Activated CD4-positive, alpha-beta T cell treated with anti-CD3 and anti-CD28 coated beads, Interleukin-2, Interleukin-6, amounts not matched to agents 100 ng/mL and 50 ng/mL, durations not matched to agents 16 hours and 8 hours (primary cell): Measurements from ENCODE around the gene ASTN2.

ENCODE experiments used
- DNase-seq: peaks from one replicate; pipeline ENCODE4 v3.0.0-alpha.2; 2020

ASTN2 gene

DNA sequence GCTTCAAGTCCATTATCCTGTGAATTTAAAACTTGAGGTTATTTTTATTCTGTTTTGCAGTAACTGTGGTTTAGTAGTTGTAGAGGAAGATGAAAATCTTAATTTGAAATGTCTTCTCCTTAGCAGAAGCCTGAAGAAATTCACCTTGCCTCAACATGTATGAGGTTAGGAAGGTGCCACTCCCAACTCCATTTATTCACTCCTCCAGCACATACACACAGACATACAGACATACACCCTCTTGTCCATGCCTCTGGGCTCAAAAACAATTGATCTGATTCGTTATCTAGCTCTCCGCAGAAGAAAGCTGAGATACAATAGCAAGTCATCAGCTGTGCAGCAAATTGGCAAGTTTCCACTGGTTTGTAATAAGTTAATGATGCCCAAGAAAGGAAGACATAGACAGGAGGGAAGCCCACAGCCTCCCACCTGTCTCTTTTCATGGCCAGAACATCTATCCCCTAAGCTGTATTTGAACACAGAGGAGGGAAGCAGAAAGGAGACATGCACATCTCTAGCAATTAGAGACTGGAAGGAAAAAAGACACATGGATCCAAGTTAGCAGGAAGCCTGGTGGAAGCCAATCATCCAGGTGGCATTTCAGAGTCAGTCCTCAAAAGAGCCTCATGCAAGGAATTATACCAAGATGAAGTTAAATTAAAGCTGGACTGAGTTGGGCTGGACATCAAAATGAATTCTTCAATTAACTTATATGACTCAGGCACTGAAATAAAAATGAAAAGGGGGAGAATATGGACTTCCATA, 257.9 kb downstream of the ASTN2 start:
- DNase-seq: no peak

GRCh38 chr9:117156144-117156688, 258.6 kb downstream of the ASTN2 start:
- no peak for DNase-seq

- no peak for DNase-seq
These were observed 261.8 kb downstream of the ASTN2 start for GRCh38 chr9:117153021-117153420.

GRCh38 chr9:117151716-117152115, 263.1 kb downstream of the ASTN2 start:
- no peak for DNase-seq

- no peak for DNase-seq
These were observed 264.9 kb downstream of the ASTN2 start for GRCh38 chr9:117149996-117150395.

DNA sequence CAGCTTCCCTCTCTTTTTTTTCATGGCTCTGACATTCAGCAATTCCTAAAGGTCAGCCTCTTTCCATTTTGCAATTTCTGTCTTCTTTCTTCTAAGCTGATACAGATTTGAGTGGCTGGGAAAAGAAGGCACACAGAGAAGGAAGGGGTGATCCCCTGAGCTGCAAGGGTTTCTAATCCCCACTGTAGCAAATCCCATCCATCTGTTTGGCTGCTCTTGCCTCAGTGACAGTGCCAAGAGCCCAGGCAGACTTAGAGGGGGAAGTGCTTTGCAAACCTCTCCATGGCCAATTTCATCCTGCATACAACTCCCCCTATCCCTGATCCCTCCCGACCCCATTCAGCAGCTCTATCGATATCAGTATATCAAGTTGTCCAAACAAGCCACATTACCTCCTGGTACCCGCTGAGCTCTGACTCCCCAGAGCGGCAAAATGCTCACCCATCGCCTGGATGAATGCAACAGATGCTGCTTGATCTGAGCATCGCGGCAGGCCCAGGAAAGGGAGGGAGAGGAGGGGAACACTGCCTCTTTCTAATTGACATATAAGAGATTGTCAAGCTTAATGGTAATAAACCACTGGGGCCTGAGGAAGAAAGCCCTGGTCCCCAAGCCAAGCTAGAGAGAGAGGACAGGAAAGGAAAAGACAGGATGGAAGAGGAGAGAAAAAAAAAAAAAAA, 268.9 kb downstream of the ASTN2 start:
- DNase-seq: no peak

- no peak for DNase-seq
These were observed 269.8 kb downstream of the ASTN2 start for GRCh38 chr9:117145081-117145480.

- DNase-seq: no peak
These were observed 276.6 kb downstream of the ASTN2 start for GRCh38 chr9:117138231-117138630.

- DNase-seq: no peak
These were observed 278.4 kb downstream of the ASTN2 start for GRCh38 chr9:117136461-117136860.

DNA sequence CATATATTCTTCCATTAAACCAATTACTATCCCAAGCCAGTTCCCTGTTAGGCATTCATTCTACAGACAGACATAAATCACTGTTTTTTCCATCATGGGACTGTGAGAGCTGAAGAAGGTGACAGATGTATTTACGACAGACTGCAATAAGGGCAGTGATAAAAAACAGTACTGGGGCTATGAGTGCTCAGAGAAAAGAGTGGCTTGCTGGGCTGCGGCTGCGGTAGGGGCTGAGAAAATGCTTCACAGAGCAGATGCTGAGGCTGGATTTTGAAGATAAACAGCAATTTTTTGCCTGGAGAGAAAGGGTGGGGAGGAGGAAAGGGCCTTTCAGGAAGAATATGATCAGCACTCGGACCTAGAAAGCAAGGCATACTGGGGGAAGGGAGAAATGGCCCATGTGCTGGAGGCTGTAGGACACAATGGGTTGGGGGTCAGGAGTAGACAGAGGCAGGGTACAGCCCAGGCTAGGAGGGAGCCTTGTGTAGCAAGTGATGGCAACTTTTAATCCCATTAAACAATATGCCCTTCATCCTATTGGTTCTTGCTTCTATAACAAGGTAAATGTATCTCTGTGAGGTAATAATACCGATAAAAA, 279.3 kb downstream of the ASTN2 start:
- DNase-seq: no peak

GRCh38 chr9:117134826-117135500, 279.9 kb downstream of the ASTN2 start:
- DNase-seq: no peak

- DNase-seq: no peak
These were observed 288.0 kb downstream of the ASTN2 start for GRCh38 chr9:117126871-117127270.

GRCh38 chr9:117125531-117125930, 289.3 kb downstream of the ASTN2 start:
- DNase-seq: no peak

DNA sequence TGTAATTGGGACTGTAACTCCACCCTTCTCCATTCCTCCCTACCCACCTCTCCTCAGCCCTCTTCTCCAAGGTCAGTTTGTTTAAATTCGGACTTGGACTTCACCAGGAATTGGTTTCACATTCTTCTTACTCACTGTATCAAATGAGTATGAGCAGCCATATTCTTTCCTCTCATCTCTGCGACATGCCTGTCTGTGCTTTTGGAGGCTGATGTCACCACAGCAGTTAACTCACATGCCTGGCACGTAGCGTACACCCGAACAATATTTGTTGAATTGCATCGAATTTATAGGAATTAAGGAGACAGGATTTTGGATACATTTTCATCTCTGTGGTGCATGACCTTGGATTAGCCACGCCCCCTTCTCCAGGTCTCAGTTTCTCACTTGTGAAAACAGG, 291.1 kb downstream of the ASTN2 start:
- no peak for DNase-seq

DNA sequence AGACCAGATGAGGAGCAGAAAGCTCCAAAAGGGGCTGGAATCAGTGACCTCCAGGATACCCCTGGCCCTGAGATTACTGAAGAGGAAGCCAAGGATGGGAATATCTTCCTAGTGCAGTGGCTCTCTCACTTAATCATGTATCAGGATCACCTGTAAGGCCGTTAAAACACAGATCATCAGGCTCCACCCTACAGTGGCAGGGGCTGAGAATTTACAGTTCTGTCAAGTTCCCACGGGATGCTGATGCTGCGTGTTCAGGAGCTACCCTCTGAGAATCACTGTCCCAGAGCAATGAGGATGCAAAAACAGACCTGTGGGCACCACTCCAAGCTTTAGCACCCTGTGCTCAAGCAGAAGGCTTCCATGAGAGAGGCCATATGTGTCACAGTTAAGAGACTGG, 291.9 kb downstream of the ASTN2 start:
- DNase-seq: no peak

- DNase-seq: no peak
These were observed 292.8 kb downstream of the ASTN2 start for GRCh38 chr9:117122102-117122501.

GRCh38 chr9:117121316-117121715, 293.5 kb downstream of the ASTN2 start:
- DNase-seq: no peak

- no peak for DNase-seq
These were observed 294.8 kb downstream of the ASTN2 start for GRCh38 chr9:117120061-117120460.

GRCh38 chr9:117116084-117116483, 298.8 kb downstream of the ASTN2 start:
- no peak for DNase-seq

GRCh38 chr9:117114768-117115167, 300.1 kb downstream of the ASTN2 start:
- DNase-seq: no peak

GRCh38 chr9:117104716-117105495, 310.0 kb downstream of the ASTN2 start:
- DNase-seq: no peak

DNA sequence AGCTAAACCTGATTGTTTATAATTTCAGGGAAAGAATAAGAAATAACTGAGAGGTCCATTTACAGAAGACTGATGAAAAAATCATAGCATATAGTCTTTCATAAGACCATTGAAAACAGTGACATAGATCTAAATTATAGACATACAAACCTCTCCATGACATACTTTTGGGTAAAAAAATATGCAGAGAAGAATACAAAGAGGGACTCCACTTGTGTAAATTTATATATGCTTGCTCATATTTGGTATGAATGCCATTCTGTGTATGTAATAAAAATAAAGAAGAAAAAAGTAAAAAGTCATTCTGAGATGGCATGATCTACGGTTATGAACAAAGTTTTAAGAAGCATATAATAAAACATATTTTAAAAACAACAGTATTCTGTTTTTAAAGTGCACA, 310.7 kb downstream of the ASTN2 start:
- DNase-seq: no peak
